Measurements from ENCODE around the gene NCKAP5.

Gene NCKAP5

GRCh38 chr2:133053541-133053940 is 514.7 kb downstream of the NCKAP5 start:
- no peak for DNase-seq
- in situ Hi-C loops (cut with MboI; ENCODE audit: low pct_unique_long_range_greater_than_20kb, low sequenced_read_pairs) = no loop called here

GRCh38 chr2:133045787-133046186 is 522.5 kb downstream of the NCKAP5 start:
- DNase-seq = no peak
- in situ Hi-C loops (cut with MboI; ENCODE audit: low pct_unique_long_range_greater_than_20kb, low sequenced_read_pairs) = no loop called here

- no peak for DNase-seq
- in situ Hi-C loops (cut with MboI; ENCODE audit: low pct_unique_long_range_greater_than_20kb, low sequenced_read_pairs) = no loop called here
Measured at GRCh38 chr2:133044556-133044955, 523.7 kb downstream of the NCKAP5 start.

- in situ Hi-C loops (cut with MboI; ENCODE audit: low pct_unique_long_range_greater_than_20kb, low sequenced_read_pairs) = no loop called here
- no peak for DNase-seq
Measured at GRCh38 chr2:133040170-133040569, 528.1 kb downstream of the NCKAP5 start.

- in situ Hi-C loops (cut with MboI; ENCODE audit: low pct_unique_long_range_greater_than_20kb, low sequenced_read_pairs) = no loop called here
- DNase-seq = no peak
Measured at GRCh38 chr2:133039531-133039930, 528.7 kb downstream of the NCKAP5 start.

DNA sequence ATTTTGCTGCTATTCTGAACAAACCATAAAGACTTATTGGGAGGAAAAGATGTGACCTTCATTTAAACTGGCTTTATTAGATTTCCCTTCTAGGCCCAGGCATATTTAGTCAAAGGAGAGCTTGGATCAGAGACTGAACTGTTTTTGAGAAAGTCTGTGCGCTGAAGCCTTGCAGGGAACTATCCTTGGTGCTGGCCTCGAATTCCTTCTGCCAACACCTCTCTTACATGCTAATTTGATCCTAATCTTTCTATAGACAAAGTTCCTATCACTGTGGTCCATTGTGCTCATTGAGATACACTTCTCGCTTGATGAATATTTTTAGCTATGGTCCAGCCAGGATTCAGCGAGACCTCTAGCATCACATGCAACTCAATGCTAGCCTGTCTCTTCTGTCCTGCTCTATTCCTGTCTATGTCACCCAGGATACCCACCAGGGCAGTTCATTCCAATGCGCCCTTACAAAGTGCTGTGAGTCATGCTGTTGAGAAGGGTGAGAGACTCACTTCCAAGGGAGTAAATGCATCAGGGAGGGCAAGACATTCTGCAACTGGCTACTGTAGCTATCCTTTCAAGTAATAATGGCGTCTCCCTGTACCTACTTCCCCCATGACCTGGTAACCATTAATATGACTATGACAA is 541.6 kb downstream of the NCKAP5 start:
- in situ Hi-C loops (cut with MboI; ENCODE audit: low pct_unique_long_range_greater_than_20kb, low sequenced_read_pairs) = no loop called here
- no peak for DNase-seq

GRCh38 chr2:133025004-133025403 is 543.3 kb downstream of the NCKAP5 start:
- DNase-seq = no peak
- in situ Hi-C loops (cut with MboI; ENCODE audit: low pct_unique_long_range_greater_than_20kb, low sequenced_read_pairs) = no loop called here

- in situ Hi-C loops (cut with MboI; ENCODE audit: low pct_unique_long_range_greater_than_20kb, low sequenced_read_pairs) = no loop called here
- no peak for DNase-seq
Measured at GRCh38 chr2:133012847-133013734, 555.2 kb downstream of the NCKAP5 start.

DNA sequence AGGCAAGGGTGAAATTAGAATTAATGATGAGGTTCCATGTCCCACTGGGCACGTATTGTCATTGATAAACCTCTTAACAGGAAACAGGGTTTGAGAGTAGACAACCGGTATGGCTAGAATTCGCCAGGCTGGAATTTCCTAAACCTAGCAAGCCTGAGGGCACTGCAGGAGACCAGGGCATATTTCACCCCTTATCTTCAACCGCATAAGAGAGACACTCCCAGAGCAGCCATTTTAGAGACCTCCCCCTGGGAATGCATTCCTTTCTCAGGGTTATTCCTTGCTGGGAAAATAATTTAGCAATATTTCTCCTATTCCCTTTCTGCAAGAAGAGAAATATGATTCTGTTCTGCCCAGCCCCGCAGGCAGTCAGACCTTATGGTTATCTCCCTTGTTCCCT is 563.6 kb downstream of the NCKAP5 start:
- DNase-seq = no peak
- in situ Hi-C loops (cut with MboI; ENCODE audit: low pct_unique_long_range_greater_than_20kb, low sequenced_read_pairs) = no loop called here

- in situ Hi-C loops (cut with MboI; ENCODE audit: low pct_unique_long_range_greater_than_20kb, low sequenced_read_pairs) = no loop called here
Measured at GRCh38 chr2:132999421-132999820, 568.8 kb downstream of the NCKAP5 start.

DNA sequence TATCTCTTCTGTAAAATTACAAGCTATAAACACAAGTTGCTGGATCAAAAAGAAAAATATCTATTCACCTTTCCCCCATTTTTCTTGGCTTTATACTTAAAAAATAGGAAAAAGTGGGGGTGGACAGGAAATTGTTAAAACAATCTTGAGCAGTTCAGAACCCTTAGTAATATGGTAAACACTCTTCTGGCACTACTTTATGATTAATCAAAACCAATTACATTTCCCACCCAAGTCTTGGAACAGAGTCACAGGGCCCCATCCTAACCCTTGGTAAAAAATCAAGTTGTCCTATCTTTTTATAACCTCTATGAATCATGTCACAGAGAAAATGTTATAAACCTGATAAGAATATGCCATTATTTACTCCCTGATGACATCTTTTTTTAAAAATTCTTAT is 570.0 kb downstream of the NCKAP5 start:
- no peak for DNase-seq
- in situ Hi-C loops (cut with MboI; ENCODE audit: low pct_unique_long_range_greater_than_20kb, low sequenced_read_pairs) = no loop called here

More at GRCh38 chr2:132999421-132999820, 568.8 kb downstream of the NCKAP5 start:
- no peak for DNase-seq

- DNase-seq = no peak
Measured at GRCh38 chr2:132991471-132992045, 576.7 kb downstream of the NCKAP5 start.

GRCh38 chr2:132984731-132985130 is 583.5 kb downstream of the NCKAP5 start:
- DNase-seq = no peak
- in situ Hi-C loops (cut with MboI; ENCODE audit: low pct_unique_long_range_greater_than_20kb, low sequenced_read_pairs) = no loop called here

More at GRCh38 chr2:132991471-132992045, 576.7 kb downstream of the NCKAP5 start:
- in situ Hi-C loops (cut with MboI; ENCODE audit: low pct_unique_long_range_greater_than_20kb, low sequenced_read_pairs) = no loop called here

GRCh38 chr2:132980304-132980703 is 588.0 kb downstream of the NCKAP5 start:
- in situ Hi-C loops (cut with MboI; ENCODE audit: low pct_unique_long_range_greater_than_20kb, low sequenced_read_pairs) = no loop called here
- DNase-seq = no peak

DNA sequence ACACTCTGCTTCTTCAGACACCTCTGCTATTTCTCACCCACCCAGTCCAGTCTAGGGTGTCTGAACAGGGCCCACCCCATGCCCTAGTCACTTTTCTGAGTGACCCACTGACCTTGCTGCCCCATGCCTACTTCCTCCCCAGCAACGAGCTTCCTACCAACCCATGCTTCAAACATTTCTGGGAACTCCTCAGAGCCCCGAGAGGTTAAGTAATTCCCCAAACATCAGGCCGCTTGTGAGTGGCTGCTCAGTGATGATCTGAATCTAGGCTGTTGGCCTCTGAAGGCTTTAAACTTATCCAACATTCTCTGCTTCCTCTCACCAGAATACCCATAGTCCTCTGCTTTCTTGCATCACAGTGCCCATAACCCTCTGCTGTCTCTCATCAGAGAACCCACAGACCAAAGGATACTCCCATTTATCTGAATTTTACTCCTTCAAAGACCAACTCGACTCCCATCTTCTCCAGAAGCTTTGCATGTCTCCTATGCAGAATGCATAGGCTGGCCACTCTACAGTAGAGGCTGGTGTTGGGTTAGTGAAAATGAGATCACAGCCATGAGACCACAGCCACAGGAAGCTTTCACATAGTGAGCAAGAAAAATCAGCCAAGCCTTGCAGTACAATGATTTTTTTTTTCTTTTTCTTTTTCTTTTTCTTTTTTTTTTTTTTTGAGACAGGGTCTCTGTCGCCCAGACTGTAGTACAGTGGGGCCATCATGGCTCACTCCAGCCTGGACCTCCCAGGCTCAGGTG is 588.7 kb downstream of the NCKAP5 start:
- DNase-seq = no peak
- in situ Hi-C loops (cut with MboI; ENCODE audit: low pct_unique_long_range_greater_than_20kb, low sequenced_read_pairs) = no loop called here

DNA sequence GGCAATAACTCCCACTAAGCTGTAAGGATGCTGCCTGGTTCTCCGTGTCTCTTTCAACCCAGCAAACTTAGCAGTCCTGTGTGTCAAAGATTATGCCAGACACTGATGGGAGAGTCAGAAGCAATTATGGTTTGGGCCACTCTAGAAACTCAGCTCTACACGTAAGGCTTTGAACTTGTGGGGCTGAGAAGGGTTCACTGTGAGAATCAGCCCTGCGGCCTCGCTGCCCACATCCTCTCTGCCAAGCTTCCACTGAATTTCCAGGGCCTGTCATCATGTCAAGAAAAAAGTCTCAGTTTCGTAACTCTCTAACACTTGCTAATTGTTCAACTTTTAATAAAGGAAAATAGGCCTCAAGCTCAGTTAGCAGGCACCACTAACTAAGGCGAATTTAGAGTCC is 589.4 kb downstream of the NCKAP5 start:
- in situ Hi-C loops (cut with MboI; ENCODE audit: low pct_unique_long_range_greater_than_20kb, low sequenced_read_pairs) = no loop called here
- DNase-seq = no peak

DNA sequence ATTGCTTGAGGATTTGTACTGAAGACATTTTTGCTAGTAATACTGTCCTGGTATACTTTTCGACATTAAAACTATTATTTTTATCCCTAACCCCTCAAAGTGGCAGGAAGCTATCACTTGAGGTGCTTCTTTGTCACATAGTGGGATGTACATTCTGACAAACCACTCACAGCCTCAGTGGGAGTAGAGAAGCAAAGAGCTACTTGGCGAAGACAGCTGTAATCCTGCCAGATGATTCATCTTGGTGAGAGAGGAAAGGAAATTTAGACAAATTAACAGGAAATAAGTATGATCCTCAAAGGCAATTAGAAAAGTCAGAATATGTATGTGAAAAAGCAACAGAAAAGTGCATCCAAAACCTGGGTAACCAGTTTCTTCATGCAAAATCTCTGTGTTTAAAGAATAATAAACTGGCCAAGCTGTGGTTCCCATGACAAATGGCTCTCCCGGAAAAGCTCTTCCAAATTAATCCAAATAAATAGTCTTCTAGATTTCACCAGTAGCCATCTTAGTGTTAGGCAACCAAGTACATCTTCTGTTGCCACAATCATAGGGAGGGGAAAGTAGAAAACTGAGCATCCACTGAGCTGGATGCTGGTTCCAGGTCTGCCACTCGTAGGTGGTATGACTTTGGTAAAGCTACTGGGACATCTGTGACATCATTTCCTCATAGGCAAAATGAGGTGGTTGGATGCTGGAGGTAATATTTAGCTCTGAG is 590.3 kb downstream of the NCKAP5 start:
- no peak for DNase-seq
- in situ Hi-C loops (cut with MboI; ENCODE audit: low pct_unique_long_range_greater_than_20kb, low sequenced_read_pairs) = no loop called here

DNA sequence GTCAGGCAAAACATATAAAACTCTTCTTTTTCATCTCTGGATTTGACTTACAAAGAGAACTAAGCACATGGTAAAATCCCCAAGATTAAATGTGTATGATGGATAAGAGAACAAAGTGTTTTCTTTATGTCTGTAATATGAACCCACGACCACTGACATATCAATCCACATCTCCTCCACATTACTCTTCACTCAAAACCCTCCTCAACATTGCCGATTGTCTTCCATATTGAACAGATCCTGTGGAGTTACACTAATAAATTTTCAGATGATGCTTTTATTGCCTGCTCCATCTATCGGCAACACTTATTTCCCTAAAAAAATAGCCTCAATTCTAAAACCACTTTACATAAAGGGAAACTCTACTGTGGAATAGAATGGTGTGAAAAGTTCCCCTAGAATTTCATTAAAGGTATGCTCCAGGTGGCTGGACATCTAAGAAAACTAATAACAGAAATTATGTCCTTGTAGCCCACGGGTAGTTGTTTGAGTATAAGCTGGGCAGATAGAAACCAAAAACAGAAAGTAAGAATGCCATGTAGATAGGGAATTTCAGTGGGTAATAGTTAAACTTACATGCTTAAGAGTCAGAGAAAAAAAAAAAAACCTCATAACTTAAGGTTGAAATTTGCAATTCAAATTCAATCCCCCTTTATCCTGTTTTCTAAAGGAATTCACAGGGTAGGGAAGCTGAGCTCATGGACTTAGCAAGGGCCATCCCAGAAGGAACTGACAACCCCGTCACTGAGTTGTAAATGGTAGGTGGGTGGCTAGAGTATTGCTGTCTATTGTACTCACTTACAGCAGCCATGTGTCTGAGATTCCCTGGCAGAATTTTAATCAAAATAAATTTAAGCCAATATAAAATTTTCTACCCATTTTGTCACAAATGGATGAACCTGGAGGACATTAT is 592.8 kb downstream of the NCKAP5 start:
- in situ Hi-C loops (cut with MboI; ENCODE audit: low pct_unique_long_range_greater_than_20kb, low sequenced_read_pairs) = no loop called here
- no peak for DNase-seq

Measured in KBM-7 (cell line).